Muscle of back (tissue), 11 donors: ENCODE measurements around the gene MAOA. TPM values are rescaled to one million over a fixed set of nuclear protein-coding genes. Genes with fewer than 3 reads are reported as not detected.
"Not testable (repeated sequence)": the region's sequence is repeated elsewhere in the genome, so short reads cannot be mapped to it uniquely, and the experiment has no call there.

Experiments
- DNase-seq, 3 donors: peaks; one replicate each; pipeline versions ENCODE4 v3.0.0 to v3.0.0-alpha.2; 2013
- polyA plus RNA-seq, 10 donors: library from polyadenylated mRNA; unstranded; fragments of 120-200 nt; gene quantifications; one replicate each; pipeline ENCODE4 v1.2.1, GENCODE V29; 2013; ENCODE audit not compliant: insufficient read length in 10 of 10

Gene MAOA
- polyA plus RNA-seq, 10 donors = 0.24 to 2.8 (median 0.76) TPM

DNA sequence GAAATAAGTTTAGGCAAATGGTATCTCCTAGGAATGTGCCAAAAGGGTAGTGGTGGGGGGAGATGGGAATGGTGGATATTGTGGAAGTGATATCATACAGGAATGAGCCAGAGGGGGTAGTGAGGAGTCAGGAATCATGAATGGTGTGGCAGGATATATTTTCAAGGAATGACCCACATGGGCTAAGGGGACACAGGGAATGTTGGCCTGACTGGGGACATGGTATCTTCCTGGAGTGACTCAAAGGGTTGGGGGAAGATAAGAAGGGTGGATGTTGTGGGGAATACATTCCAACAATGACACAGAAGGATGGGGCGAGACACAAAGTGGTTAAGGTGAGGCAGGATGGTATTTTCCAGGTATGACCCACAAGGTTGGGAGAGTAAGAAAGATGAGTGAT is 60.6 kb downstream of the MAOA start:
- no peak for DNase-seq

DNA sequence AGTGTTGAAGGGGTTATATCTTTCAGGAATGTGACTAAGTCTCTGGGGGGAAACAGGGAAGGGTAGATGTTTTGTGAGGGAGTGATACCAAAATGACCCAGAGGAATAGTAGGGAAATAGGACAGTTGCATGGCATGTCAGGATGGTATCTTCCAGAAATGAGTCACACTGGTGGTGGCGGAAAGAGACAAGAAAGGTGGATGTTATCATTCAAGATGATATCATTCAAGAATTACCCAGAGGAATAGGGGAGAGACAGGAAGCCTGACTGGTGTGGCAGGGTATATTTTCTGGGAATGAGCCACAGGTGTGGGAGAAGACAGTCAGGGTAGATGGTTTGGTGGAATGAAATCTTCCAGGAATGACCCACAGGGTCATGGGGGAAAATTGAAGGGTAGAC is 61.1 kb downstream of the MAOA start:
- DNase-seq = no peak

- DNase-seq = no peak
These were observed 62.0 kb downstream of the MAOA start for GRCh38 chrX:43718081-43718480.

DNA sequence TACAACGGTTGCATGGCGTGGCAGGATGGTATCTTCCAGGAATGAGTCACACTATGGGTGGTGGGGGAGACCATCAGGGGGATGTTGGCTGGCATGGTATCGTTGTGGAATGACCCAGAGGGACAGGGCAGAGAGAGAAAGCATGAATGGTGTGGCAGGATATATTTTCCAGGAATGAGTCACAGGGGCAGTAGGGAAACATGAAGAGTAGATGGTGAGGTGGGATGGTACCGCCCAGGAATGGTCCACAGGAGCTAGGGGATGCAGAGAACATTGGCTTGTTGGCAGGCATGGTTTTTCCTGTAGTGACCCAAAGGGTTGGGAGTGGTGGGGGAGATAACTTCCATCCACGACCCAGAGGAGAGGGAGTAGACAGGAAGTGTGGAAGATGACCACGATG is 62.4 kb downstream of the MAOA start:
- DNase-seq = no peak

GRCh38 chrX:43718956-43719355 is 62.9 kb downstream of the MAOA start:
- DNase-seq = no peak

GRCh38 chrX:43720082-43720481 is 64.0 kb downstream of the MAOA start:
- no peak for DNase-seq

DNA sequence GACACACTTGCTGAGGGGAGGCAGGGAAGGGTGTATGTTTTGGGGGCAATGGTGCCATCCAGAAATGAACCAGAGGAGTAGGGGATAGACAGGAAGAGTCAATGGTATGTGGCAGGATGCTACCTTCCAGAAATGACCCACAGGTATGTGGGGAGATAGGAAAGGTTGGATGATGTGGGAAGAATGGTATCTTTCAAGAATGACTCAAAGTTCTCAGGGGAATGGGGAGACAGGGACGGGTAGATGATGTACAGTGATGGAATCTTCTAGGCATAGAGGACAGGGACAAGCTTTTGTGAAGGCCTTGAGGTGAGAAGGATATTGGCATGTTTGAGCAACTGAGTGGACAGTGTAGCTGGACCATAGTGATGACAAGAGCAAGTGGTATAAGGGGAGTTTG is 64.9 kb downstream of the MAOA start:
- DNase-seq = no peak

GRCh38 chrX:43725227-43725626 is 69.1 kb downstream of the MAOA start:
- not testable (repeated sequence) for DNase-seq

DNA sequence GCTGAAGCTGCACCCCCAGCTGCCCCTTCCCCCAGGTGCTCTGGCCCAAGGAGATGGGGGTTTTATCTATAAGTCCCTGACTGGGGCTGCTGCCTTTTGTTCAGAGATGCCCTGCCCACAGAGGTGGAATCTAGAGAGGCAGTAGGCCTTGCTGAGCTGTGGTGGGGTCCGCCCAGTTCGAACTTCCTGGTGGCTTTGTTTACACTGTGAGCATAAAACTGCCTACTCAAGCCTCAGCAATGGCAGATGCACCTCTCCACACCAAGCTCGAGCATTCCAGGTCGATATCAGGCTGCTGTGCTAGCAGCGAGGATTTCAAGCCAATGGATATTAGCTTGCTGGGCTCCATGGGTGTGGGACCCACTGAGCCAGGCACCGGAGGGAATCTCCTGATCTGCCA is 71.2 kb downstream of the MAOA start:
- not testable (repeated sequence) for DNase-seq

DNA sequence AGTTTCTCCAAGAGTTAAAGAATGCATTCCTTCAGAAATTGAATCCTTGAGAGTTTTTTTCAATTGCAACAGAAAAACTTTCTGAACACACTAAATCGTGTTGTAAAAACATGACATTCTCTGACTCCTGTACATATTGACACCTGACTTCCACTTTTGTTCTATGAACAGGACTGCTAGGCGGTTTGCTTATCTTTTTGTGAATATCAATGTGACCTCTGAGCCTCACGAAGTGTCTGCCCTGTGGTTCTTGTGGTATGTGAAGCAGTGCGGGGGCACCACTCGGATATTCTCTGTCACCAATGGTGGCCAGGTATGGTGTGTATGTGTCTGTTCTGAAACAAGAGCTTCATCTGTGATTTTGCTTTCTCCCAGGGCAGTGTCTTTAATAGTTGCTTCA is 71.9 kb downstream of the MAOA start:
- DNase-seq = no peak

- no peak for DNase-seq
These were observed 72.9 kb downstream of the MAOA start for GRCh38 chrX:43728966-43729365.

GRCh38 chrX:43731086-43731485 is 75.0 kb downstream of the MAOA start:
- DNase-seq = no peak

- DNase-seq = no peak
These were observed 77.6 kb downstream of the MAOA start for GRCh38 chrX:43733699-43734098.

DNA sequence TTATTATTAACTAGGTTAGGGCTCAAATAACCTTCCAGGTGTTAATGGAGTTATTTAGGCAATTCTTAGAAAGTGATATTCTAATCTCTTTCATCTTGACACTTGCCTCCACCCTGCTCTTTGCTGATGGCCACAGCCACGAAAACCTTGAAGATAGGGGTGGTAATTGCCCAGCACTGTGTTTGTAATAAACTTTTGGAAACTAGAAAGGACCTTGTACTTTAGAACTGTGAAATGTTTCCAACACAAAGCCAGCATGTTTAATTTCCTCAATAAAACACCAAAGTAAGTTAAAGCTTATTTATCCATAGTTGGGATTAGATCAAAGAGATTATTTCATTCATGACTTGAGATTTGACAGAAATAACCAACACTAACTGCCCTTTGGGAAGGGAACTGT is 78.3 kb downstream of the MAOA start:
- DNase-seq = no peak

DNA sequence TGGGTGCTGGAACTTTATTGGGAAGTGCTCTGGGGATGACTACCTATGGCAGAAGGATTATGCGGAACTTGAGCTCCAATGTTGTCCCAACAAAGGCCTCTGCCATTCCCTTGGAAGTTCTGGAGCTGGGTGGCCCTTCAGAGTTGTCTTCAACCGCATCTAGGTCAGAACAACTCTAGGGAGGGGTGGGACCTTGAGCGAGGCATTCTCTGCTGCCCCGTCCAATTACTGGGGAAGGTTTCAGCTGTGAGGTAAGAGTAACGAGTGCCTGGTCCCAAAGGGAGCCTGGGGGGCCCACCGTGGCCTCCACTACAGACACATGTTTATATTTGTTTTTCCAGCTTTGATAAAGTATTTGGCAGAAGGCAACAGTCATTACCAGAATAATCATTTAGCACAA is 79.4 kb downstream of the MAOA start:
- DNase-seq = no peak

- DNase-seq = no peak
These were observed 79.9 kb downstream of the MAOA start for GRCh38 chrX:43735957-43736356.

DNA sequence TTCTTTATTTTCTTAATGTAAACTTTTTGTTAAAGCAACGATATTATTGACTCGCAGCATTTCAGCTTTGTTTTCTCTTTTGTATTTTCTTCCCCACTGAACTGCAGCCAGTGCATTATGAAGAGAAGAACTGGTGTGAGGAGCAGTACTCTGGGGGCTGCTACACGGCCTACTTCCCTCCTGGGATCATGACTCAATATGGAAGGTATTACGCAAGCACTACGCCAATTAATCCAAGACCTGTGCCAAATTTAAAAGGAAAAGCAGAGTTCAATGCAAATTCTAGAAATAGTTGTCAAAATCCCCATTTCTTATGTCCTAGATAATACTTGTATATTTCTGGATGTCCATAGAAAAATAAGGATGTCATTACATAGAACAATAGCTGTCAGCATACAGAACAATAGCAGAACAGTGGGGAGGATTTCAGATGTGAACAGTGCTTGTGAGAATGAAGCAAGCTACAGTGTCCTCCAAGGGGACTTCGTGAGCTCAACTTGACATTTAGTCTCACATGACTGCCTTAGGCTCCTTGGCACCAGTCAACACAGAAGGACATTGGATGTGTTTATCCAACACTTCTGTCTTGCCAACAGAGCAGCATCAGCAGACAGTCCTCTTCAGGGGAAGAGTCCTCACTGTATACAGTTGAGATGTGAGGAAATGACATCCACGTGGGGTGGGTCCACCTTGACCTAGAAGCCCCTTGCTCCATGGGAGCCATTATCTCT is 85.9 kb downstream of the MAOA start:
- peak in 2 of 3 donors; percentile 5 to 37 for DNase-seq

- peak in 1 of 3 donors; percentile 9 for DNase-seq
These were observed 87.2 kb downstream of the MAOA start for GRCh38 chrX:43743100-43743822.

GRCh38 chrX:43744284-43744683 is 88.2 kb downstream of the MAOA start:
- no peak for DNase-seq

- DNase-seq = no peak
These were observed 90.0 kb downstream of the MAOA start for GRCh38 chrX:43745938-43746721.

DNA sequence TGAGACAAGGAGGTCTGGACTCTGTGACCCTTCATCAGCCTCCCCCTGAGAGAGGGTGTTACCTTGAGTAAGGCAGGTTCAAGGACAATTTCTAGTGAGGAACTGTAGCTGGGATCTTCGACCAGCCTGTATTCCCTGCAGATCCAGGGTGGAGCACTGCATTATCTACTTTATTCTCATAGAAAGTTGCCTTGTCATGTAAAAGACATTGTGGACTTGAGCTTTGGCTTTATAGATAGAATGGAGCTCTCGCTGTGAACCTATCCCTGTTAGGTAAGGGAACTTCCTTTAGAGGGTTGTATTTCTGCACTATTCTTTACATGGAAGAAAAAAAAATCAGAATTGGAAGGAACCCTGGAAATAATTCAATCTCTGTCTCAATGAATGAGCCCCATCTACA is 91.4 kb downstream of the MAOA start:
- DNase-seq = no peak

DNA sequence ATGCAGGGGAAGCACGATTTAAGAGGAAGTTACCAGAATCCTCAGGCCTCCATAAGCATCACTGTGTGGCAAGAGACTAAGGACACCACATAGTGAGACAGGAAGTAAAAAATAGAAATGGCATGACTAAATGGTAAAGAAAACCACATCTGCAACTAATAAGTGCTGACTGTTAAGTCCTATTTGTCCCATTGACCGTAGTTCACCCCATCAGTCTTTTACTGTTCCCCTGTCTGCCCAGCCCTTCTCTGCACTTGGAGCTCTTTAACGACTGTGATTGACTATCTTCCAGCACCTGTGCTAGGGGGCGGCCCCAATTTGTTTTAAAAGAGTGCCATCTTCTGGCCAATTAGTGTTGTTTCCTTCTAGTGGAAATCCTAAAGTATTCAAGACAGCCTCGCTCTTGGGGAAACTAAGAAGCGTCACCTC is 94.2 kb downstream of the MAOA start:
- DNase-seq = peak; percentile 25 to 66 (median 42)

DNA sequence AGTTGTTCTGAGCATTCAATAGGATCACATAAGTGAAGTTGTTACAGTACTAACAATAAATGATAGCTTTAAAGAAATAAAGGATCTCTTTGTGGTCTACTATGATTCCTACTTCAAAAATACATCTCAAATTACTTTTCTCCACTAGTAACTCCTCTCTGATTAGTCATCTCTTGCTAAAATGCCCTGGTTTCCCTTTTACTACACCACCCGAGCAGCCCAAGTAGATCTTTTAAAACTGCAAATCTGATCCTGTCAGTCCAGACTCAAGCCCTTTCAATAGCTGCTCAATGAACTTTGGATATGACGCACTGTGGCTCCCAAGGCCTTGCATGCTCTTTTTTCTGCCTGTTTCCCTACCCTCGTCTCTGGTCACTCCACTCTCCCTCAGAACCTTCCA is 97.5 kb downstream of the MAOA start:
- no peak for DNase-seq
